HG03575 (cell line): ENCODE measurements around the gene IGF2BP2.
"Not testable (repeated sequence)": the region's sequence is repeated elsewhere in the genome, so short reads cannot be mapped to it uniquely, and the experiment has no call there.

ENCODE experiments used
- ATAC-seq: cut with Tn5 transposase; IDR thresholded peaks from one replicate; pipeline ENCODE4 v1.9.1; 2021; ENCODE audit not compliant: unreplicated experiment, insufficient number of reproducible peaks, low FRiP score; ENCODE audit errors: extremely low read depth

IGF2BP2 gene

GRCh38 chr3:185843126-185843525, 18.3 kb upstream of the IGF2BP2 start:
- no peak for ATAC-seq

- ATAC-seq: no peak
Observed at GRCh38 chr3:185842241-185842640, 17.4 kb upstream of the IGF2BP2 start.

DNA sequence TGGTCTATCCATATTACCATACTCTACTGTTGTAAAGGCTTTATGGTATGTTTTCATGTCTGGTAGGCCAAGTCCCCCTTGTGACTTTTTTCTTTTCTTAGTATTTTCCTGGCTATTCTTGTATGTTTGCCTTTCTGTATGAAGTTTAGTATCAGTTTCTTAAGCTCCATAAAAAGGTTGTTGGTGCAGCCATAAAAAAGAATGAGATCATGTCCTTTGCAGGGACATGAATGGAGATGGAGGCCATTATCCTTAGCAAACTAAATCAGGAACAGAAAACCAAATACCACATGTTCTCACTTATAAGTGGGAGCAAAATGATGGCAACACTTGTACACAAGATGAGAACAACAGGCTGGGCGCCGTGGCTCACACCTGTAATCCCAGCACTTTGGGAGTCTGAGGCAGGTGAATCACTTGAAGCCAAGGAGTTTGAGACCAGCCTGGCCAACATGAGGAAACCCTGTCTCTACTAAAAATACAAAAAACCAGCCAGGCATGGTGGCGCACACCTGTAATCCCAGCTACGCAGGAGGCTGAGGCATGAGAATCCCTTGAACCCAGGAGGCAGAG, 13.7 kb upstream of the IGF2BP2 start:
- ATAC-seq: not testable (repeated sequence)

DNA sequence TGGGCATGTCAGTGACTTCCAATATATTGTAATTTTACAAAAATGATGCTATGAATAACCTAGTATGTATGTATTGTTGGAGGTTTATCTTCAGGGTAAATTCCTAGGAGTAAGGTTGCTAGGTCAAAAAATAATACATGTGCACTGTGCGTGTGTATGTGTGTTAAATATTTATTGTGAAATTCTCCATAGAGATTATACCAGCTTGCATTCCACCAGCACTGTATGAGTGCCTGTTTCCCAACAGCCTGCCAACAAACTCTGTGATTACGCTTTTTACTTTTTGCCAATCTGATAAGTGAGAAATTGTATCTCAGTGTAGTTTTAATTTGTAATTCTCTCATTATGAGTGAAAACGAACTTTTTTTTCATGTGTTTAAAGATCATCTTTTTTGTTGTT, 12.6 kb upstream of the IGF2BP2 start:
- ATAC-seq: no peak

DNA sequence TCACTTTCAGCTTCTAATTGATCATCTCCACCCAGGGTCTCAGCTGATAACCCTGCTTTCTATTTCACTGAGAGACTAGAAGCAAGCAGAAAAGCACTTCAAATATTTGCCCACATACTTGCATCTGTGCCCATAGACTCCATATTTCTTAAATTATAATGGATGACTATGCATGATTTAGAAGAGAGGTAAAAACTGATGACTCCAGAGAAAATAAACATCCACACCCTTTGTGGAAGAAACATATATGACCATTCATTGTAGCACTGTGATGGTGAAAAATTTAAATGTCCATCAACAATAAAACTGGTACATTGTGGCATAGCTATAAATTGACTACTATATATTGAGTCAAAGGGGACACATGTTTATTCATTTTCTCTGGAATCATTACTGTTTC, 7.1 kb upstream of the IGF2BP2 start:
- ATAC-seq: no peak

DNA sequence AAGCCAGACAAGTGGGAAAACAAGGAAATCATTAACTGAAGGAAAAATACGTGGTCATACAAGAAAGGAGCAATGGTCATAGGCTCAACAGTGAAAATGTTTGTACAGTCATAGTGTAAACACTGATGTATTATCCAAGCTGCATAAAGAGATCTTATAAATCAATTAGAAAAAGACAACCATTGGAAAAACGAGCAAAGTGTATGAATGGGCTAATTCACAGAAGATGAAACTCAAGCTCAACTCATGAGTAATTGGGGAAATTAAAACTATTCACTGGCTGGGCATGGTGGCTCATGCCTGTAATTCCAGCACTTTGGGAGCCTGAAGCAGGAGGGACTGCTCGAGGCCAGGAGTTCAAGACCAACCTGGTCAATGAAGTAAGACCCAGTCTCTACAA, 6.4 kb upstream of the IGF2BP2 start:
- no peak for ATAC-seq

DNA sequence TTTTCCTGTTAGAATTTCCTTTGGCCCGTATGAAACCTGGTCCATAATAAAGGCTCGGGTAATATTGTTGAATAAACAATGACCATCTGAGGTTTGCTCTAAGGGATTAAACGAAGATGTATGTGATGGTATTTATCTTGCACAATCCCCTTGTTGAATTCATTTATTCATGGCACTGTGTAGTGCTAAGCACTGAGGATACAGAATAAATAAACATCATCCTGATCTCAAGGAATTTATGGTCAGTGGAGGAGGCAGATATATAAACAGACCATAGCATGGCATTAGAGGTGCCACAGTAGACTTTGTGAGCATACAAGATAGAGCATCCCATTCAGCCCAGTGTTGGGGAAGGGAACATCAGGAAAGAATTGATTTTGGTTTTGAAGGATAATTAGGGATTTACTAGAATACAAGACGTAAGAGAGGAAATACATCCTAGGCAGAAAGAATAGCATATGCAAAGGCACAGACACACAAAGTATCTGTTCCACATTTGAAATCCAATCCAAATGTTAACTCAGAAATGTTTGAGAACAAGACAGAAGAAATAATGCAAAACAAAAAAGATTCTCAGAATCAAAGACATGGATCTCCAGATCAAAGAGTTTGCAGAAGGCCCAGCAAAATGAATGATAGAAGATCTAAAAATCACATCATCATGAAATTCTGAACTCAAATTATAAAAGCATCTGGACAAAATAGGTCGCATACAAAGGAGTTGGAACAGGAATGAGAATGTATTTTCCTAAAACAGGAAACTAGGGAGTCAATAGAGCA, 5.4 kb upstream of the IGF2BP2 start:
- ATAC-seq: no peak

DNA sequence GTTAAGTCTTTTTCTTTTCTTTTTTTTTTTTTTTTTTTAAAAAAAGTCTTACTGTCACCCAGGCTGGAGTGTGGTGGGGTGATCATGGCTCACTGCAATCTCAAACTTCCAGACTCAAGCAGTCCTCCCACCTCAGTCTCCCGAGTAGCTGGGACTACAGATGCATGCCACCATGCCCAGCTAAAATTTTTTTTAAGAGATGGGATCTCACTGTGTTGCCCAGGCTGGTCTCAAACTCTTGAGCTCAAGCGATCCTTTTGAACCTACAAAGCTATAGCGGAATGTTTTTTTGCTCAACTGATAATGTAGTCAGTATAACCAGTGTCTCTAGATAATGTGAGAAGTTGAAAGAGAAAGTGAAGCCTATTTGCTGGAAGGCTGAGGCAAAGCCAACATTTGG, 3.9 kb upstream of the IGF2BP2 start:
- ATAC-seq: no peak

DNA sequence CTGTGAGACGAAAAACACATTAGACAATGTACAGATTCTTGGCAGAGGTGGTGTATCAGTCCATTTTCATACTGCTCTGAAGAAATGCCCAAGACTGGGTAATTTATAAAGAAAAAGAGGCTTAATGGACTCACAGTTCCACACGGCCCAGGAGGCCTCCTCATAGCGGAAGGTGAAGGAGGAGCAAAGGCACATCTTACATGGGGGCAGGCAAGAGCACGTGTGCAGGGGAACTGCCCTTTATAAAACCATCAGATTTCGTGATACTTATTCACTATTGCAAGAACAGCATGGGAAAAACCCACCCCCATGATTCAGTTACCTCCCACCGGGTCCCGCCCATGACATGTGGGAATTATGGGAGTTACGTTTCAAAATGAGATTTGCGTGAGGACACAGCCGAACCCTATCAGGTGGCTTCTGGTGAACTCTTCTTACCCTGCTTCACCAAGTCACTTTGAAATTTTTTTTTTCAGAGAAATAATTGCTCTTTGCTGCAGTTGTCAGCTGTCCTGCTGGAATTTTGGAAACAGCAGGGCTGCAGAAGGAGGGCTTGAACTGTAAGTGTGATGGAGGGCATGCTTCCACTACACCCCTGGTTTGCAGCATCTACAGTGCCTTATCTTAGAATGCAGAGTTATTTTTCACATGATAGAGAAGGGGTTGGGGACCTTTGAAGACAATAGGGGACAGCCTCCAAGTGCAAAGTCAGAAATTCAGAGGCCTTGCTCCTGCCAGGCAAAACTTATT, 2.9 kb upstream of the IGF2BP2 start:
- no peak for ATAC-seq

- no peak for ATAC-seq
Observed at GRCh38 chr3:185825639-185826481, 1.0 kb upstream of the IGF2BP2 start.

DNA sequence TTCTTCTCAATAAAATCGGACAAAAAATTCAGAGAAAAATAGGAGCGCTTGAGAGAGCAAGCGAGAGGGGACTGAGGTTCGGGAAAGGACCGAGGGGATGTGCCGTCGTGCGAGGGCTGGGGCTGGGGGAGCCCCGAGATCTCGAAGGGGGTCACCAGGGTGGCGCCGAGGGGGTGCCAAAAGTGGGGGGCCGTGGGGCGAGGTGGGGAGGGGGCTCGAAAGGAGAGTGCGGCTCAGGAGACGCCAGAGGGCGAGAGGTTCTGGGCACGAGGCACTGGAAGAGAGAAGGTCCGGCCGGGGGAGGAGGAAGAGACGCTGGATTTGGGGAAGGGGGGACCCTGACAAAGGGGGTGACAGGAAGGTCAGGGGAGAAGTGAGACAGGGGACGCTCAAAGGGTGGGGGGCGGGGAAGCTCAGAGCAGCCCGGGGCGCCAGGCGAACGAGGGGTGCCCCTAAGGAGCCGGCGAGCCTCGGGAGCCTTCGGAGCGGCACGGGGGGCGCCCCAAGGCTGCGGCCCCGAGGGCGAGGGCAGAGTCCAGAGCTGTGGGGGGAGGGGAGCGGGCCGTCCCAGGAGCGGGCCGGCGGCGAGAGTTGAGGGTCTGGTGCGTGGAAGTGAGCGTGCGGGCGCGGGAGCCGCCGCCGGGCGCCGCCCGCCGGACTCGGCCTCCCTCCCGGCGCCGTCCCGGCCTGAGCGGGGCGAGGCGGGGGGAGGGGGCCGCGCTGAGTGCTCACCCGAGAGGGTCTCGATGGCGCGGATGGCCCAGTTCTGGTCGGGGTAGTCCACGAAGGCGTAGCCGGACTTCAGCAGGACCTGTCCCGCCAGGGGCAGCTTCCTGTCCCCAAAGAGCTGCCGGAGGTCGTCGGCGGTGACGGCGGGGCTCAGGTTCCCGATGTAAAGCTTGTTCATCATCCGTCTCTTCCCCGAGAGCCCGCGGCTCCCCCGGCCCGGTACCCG, 514 bp downstream of the IGF2BP2 start:
- no peak for ATAC-seq

- no peak for ATAC-seq
Observed at GRCh38 chr3:185823078-185824044, 1.5 kb downstream of the IGF2BP2 start.

DNA sequence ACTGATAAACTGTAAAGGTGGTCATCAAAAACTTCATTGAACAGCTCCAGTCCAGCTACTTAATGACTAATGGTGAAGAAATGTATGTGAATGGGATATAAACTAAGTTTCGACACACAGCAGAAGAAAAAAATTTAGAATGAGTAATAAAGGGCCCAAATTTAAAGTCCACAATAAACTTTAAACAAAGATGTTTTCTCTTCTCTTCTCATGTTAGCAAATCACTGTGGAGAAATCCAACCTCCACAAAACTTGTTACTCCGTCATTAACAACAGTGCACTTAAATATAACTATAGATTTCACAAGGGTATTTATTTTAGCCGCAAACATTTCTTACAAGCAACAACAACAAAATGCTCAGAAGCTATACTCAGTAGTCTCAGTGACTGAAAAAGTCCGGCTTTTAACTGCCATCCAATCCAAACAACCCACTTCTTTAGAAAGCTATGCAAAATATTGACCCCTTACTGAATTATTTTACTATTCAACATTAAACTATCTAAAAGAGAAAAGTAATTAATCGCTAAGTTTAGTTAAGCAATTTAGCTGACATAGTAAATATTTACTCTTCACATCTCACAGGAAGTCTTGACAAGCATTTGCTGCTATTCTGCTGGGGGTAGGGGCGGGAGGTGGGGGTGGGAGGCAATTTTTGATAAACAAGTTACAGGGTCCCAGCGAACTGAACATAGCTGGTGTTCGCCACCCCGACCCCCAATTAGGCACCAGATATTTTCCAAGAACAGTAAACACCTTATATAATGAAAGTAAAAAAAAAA, 2.4 kb downstream of the IGF2BP2 start:
- no peak for ATAC-seq

- no peak for ATAC-seq
Observed at GRCh38 chr3:185820973-185821758, 3.7 kb downstream of the IGF2BP2 start.

GRCh38 chr3:185818267-185818875, 6.5 kb downstream of the IGF2BP2 start:
- ATAC-seq: no peak
